MCF 10A (cell line): ENCODE measurements around the gene CCDC134. TPM values are rescaled to one million over a fixed set of nuclear protein-coding genes. Genes with fewer than 3 reads are reported as not detected.
"Not testable (repeated sequence)": the region's sequence is repeated elsewhere in the genome, so short reads cannot be mapped to it uniquely, and the experiment has no call there.

Experiments used
- BruUV-seq: library from RNA; stranded (reverse); fragments of 400-500 nt; replicated peaks from 2 replicates; lab custom pipeline; 2021; lab: Mats Ljungman, UMichigan
- CTCF ChIA-PET: fragments of 300-600 bp; sonication (Branson Sonifier 250); formaldehyde crosslinking; extraction: SDS; loops from one replicate; lab custom pipeline; 2021; ENCODE audit warnings: antibody characterized with exemption, inconsistent platforms; lab: Yijun Ruan, JAX
- POLR2A ChIA-PET: fragments of 300-600, 350-650 bp; sonication (Branson Sonifier 250); formaldehyde crosslinking; extraction: SDS; loops from one replicate; lab custom pipeline; 2020; ENCODE audit warnings: antibody characterized with exemption, inconsistent platforms; lab: Yijun Ruan, JAX
- DNase-seq: peaks from one replicate; pipeline ENCODE4 v3.0.0-alpha.2; 2018; ENCODE audit not compliant: unreplicated experiment
- H3K27ac Mint-ChIP-seq: one replicate; pipeline ENCODE4 v1.8.0; 2022; ENCODE audit warnings: mild to moderate bottlenecking, low read depth, mixed read lengths; ENCODE audit not compliant: unreplicated experiment
- H3K27me3 Mint-ChIP-seq: one replicate; pipeline ENCODE4 v1.8.0; 2022; ENCODE audit warnings: mixed read lengths; ENCODE audit not compliant: insufficient read depth, unreplicated experiment
- H3K36me3 Mint-ChIP-seq: one replicate; pipeline ENCODE4 v1.8.0; 2022; ENCODE audit warnings: mild to moderate bottlenecking, moderate library complexity, mixed read lengths; ENCODE audit not compliant: insufficient read depth, unreplicated experiment
- H3K4me1 Mint-ChIP-seq: one replicate; pipeline ENCODE4 v1.8.0; 2022; ENCODE audit warnings: mixed read lengths; ENCODE audit not compliant: insufficient read depth, unreplicated experiment
- H3K4me3 Mint-ChIP-seq: one replicate; pipeline ENCODE4 v1.8.0; 2022; ENCODE audit warnings: mild to moderate bottlenecking, moderate library complexity, mixed read lengths; ENCODE audit not compliant: unreplicated experiment
- H3K9me3 Mint-ChIP-seq: one replicate; pipeline ENCODE4 v1.8.0; 2022; ENCODE audit warnings: mixed read lengths; ENCODE audit not compliant: unreplicated experiment
- intact Hi-C: fragments of 100-400 bp; cut with micrococcal nuclease; formaldehyde crosslinking; loops from 2 replicates; pipeline ENCODE4 v1.14.1; 2022
- total RNA-seq: library from RNA; stranded (reverse); gene quantifications from 2 replicates; pipeline ENCODE4 v1.2.3, GENCODE V29; 2022
- TF ChIP-seq, protein P1 (sequence below): fragments of 200-600 bp; IDR thresholded peaks from one replicate; pipeline ENCODE4 v1.8.0; 2022; ENCODE audit warnings: antibody characterized with exemption, mild to moderate bottlenecking; ENCODE audit not compliant: unreplicated experiment

CCDC134 gene
- total RNA-seq, 1 experiment from 2014 or later = 4.0 TPM

DNA sequence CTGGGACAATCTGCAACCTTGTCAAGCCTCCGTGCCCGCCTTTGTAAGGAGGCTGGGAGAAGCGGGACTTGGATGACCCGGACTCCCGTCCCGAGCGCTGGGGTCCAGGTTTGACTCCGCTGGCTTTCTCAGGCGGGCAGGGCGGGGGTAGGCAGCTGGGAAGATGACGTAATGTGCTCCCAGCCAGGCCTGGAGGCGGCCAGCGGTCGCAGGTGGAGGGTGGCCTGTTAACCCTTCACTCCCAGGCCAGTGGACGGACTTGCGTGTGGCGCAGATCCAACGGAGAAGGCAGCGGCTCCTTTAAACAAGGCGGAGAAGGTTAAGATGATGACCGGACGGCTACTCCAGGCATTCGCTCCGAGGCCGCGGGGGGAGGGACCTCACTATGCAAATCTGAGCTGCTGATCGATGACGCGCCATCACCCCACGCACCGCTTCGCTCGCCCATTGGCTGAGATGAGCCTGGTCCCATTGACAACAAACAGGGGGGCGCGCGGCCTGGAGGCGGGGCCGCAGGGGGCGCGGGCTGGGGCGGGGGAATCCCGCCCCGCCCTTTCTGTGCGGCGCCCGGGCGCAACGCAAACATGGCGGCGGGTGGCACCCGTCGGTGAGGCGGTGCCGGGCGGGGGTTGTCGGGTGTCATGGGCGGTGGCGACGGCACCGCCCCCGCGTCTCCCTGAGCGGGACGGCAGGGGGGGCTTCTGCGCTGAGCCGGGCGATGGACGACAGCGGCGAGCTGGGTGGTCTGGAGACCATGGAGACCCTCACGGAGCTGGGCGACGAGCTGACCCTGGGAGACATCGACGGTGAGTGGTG, 32.3 kb downstream of the CCDC134 start, which contains the start of gene SREBF2:
Gene SREBF2, plus strand, starts transcription at position 553 of the 816 bp plus-strand sequence. Its CDS starts 166 bp downstream, at position 719.
- Mint-ChIP-seq H3K4me3 (peak within 1 kb of the TSS; percentile 82), H3K9me3 (no peaks in the 10 kb centered on the region), H3K36me3 (peaks cover 21% of the 10 kb centered on the region), H3K27ac (peak within 1 kb of the TSS; percentile 98), H3K27me3 (no peaks in the 10 kb centered on the region), H3K4me1 (peaks cover 17% of the 10 kb centered on the region)
- ChIA-PET CTCF (interaction anchor here (0.7 to 3.8 kb wide), 4 partner anchors 32 to 114 kb away, joined by 3 to 18 read pairs (median 4); partner anchors contain the start of genes CCDC134 and CENPM), POLR2A (interaction anchor here (0.6 to 7.0 kb wide), 21 partner anchors 11 to 739 kb away, joined by 3 to 98 read pairs (median 7); partner anchors contain the start of genes CCDC134, CENPM and SMDT1)
- peak; percentile 100 for DNase-seq
- TF ChIP-seq, protein P1, sequence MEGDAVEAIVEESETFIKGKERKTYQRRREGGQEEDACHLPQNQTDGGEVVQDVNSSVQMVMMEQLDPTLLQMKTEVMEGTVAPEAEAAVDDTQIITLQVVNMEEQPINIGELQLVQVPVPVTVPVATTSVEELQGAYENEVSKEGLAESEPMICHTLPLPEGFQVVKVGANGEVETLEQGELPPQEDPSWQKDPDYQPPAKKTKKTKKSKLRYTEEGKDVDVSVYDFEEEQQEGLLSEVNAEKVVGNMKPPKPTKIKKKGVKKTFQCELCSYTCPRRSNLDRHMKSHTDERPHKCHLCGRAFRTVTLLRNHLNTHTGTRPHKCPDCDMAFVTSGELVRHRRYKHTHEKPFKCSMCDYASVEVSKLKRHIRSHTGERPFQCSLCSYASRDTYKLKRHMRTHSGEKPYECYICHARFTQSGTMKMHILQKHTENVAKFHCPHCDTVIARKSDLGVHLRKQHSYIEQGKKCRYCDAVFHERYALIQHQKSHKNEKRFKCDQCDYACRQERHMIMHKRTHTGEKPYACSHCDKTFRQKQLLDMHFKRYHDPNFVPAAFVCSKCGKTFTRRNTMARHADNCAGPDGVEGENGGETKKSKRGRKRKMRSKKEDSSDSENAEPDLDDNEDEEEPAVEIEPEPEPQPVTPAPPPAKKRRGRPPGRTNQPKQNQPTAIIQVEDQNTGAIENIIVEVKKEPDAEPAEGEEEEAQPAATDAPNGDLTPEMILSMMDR = no peak
- no TSS peak for BruUV-seq
- intact Hi-C loops = loop anchor here (1.0 kb wide), 1 partner anchor 25 kb away; no protein-coding TSS in a partner anchor

DNA sequence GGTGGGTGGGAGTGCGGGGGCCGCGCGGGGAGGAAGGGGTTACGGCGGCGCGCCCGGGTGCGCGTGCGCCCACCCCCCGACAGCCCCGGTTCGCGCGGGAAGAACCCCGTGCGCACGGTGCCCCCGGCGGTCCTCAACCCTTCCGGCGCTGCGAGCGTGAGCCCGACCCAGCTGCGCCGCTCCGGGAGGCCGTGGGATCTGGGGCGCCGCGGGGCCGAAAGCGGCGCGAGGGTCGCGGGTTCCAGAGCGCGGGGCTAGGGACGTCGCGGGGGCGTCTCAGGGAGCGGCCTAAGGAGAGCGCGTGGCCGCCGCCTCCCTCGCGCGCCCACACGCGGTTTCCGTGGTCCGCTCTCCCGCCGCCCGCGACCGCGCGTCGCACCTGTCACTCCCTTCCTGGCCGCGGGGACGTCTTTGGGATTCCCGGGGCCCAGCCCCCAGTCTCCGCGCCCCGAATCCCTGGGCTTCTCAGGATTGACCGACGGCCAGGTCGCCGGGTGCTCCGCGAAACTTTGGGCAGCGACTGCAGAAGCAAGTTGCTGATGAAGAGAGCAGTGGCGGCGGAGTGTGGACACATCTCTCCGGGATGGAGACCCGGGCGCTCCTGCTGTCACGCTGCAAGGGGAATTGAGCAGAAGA, 33.0 kb downstream of the CCDC134 start:
- Mint-ChIP-seq H3K27ac (peak overlapping the region; percentile 98), H3K4me3 (peak overlapping the region; percentile 82), H3K36me3 (peaks cover 28% of the 10 kb centered on the region), H3K27me3 (no peaks in the 10 kb centered on the region), H3K9me3 (no peaks in the 10 kb centered on the region), H3K4me1 (peaks cover 25% of the 10 kb centered on the region)
- CTCF ChIA-PET = interaction anchor here (0.9 to 3.8 kb wide), 4 partner anchors 11 to 113 kb away, joined by 3 to 18 read pairs (median 5); partner anchors contain the start of genes CCDC134 and CENPM
- POLR2A ChIA-PET = interaction anchor here (0.9 to 7.0 kb wide), 20 partner anchors 8 to 258 kb away, joined by 3 to 98 read pairs (median 6); partner anchors contain the start of genes CCDC134, CENPM, SMDT1 and SNU13
- peak; percentile 38 for DNase-seq
- TF ChIP-seq, protein P1 = no peak
- intact Hi-C loops = loop anchor here (1.0 kb wide), 1 partner anchor 24 kb away; no protein-coding TSS in a partner anchor
- BruUV-seq = no TSS peak

DNA sequence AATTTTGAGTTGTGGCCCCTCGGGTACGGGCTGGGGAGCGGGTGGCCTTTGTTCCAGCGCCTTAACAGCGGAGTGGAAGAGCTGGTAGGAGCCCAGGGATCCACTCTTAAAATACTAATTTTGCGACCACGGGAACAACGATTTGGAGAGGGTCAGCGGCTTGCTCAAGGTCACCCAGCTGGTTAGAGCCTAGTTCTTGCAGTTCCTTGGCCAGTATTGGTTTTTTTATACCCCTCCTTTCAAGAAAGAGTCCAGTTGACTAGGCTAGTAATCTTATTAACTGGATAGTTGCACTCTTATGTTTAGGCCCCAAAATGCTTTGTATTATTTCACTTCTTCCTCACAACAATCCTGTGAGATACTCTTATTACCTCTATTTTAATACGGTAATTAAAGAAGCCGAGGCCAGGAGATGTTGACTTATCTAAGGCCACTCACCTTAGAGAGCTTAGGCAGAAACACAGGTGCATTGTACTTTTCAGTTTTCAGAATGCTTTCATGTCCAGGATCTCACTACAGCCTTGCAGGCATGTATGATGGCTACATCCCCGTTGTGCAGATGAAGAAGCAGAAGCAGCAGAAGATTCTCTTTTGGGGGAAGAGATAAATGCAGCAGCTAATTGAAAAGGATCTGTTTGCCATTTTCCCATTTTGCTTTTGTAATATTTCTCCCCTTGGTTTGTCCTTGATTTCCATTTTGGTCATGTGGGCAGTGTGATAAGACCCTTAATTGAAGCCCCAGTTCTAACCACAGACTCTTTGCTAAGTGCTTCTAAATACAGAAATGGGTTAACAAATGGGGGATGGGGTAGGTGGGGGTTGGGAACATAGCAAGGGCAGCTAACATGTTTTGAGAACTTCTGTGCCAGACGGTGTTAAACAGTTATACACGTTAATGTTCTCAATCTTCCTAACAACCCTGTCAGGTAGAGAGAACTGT, 33.8 kb downstream of the CCDC134 start:
- no peaks in the 10 kb centered on the region for H3K27me3 Mint-ChIP-seq
- ChIA-PET CTCF (interaction anchor here (0.7 to 1.6 kb wide), 2 partner anchors 10 to 23 kb away, joined by 3 to 5 read pairs; no protein-coding TSS in a partner anchor), POLR2A (interaction anchor here (0.7 to 7.0 kb wide), 10 partner anchors 8 to 146 kb away, joined by 3 to 98 read pairs (median 4); partner anchors contain the start of genes CCDC134, CENPM and SNU13)
- peak overlapping the region; percentile 82 for H3K4me3 Mint-ChIP-seq
- BruUV-seq = TSS peak; percentile 65
- no peak for DNase-seq
- no peaks in the 10 kb centered on the region for H3K9me3 Mint-ChIP-seq
- peaks cover 32% of the 10 kb centered on the region for H3K36me3 Mint-ChIP-seq
- intact Hi-C loops = no loop called here
- peaks cover 32% of the 10 kb centered on the region for H3K4me1 Mint-ChIP-seq
- H3K27ac Mint-ChIP-seq = peak overlapping the region; percentile 98
- TF ChIP-seq, protein P1 = no peak

DNA sequence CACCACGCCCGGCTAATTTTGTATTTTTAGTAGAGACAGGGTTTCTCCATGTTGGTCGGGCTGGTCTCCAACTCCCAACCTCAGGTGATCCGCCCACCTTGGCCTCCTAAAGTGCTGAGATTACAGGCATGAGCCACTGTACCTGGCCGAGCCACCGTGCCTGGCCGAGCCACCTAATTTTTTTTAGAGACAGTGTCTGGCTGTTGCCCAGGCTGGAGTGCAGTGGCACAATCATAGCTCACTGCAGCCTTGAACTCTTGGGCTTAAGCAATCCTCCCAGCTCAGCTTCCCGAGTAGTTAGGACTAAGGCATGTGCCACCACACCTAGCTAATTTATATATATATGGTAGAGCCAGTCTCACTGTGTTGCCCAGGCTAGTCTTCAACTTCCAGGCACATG, 35.0 kb downstream of the CCDC134 start:
- Mint-ChIP-seq H3K36me3 (peaks cover 38% of the 10 kb centered on the region), H3K4me1 (peaks cover 41% of the 10 kb centered on the region)
- H3K27me3 Mint-ChIP-seq, H3K4me3 Mint-ChIP-seq, intact Hi-C loops, H3K9me3 Mint-ChIP-seq, DNase-seq, H3K27ac Mint-ChIP-seq, BruUV-seq: not testable (repeated sequence)
- ChIA-PET POLR2A (interaction anchor here (1.0 to 7.0 kb wide), 5 partner anchors 9 to 36 kb away, joined by 3 to 98 read pairs (median 41); partner anchors contain the start of gene CCDC134), CTCF (interaction anchor here (1.0 kb wide), 1 partner anchor 12 kb away, joined by 3 read pairs; no protein-coding TSS in a partner anchor)
